AG04450 (cell line): Measurements from ENCODE around the gene C6orf52. TPM values are rescaled to one million over a fixed set of nuclear protein-coding genes. Genes with fewer than 3 reads are reported as not detected.

Experiments
- CTCF ChIA-PET: fragments of 300-600, 350-600 bp; formaldehyde crosslinking; extraction: SDS; loops from one replicate; lab custom pipeline; 2022; ENCODE audit warnings: antibody characterized with exemption, inconsistent platforms; lab: Charles Lee
- POLR2A ChIA-PET: fragments of 350-600 bp; formaldehyde crosslinking; extraction: SDS; loops from one replicate; lab custom pipeline; 2021; ENCODE audit warnings: antibody characterized with exemption, inconsistent platforms; lab: Yijun Ruan, JAX
- DNase-seq: peaks from one replicate; pipeline ENCODE4 v3.0.0-alpha.2; 2011; ENCODE audit warnings: low read depth, low spot score
- H3K27ac ChIP-seq: one replicate; pipeline ENCODE4 v1.5.1; 2012; ENCODE audit warnings: low read depth, low read length, control low read depth
- H3K27me3 ChIP-seq: one replicate; pipeline ENCODE4 v1.6.0; 2012; ENCODE audit warnings: low read length; ENCODE audit not compliant: control insufficient read depth, insufficient read depth
- H3K4me3 ChIP-seq: 2 replicates; pipeline ENCODE4 v1.5.1; 2011; ENCODE audit warnings: mild to moderate bottlenecking, low read depth, low read length, control low read depth
- H3K9me3 ChIP-seq: 2 replicates; pipeline ENCODE4 v1.5.1; 2012; ENCODE audit warnings: low read length; ENCODE audit not compliant: control insufficient read depth, insufficient read depth
- CTCF ChIP-seq: IDR thresholded peaks from 2 replicates; pipeline ENCODE4 v1.5.1; 2011; ENCODE audit warnings: low read depth, low read length, control low read depth, inconsistent platforms
- polyA plus RNA-seq: library from polyadenylated mRNA; depleted of rRNA; stranded (reverse); fragments of >200 nt; gene quantifications from 2 replicates; pipeline ENCODE4 v1.2.3, GENCODE V29; 2011

The C6orf52 gene
- polyA plus RNA-seq, 1 experiment, result 0.74 TPM

DNA sequence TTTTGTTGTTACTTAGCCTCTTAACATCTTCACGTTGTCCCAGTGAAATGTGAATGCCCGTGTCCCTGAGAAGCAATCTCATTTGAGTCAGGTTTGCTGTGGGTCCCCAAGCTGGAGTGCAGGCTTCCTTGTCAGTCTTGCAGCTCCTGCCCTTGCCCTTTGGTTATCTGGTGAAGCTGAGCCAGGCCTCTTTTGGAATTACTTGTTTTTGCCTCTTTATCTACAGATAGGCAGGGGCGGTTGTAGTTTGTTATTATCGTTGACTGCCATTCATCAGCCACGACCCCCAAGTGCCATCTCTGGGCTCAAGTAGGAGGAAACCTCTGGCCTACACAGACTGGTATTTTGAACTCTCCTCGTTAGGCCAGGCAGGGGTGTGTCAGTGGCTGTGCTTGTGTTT is 30.6 kb upstream of the C6orf52 start:
- Histone ChIP-seq H3K4me3 (no peak overlapping the region; the same call in 1 of the 2 replicates), H3K27ac (no peak overlapping the region), H3K9me3 (no peaks in the 10 kb centered on the region; the same call in 1 of the 2 replicates), H3K27me3 (no peaks in the 10 kb centered on the region)
- DNase-seq, result no peak
- TF ChIP-seq CTCF, result no peak
- POLR2A ChIA-PET, result interaction anchor here (1.3 to 1.4 kb wide), 3 partner anchors 8 to 31 kb away, joined by 3 to 6 read pairs (median 4); partner anchors contain the start of genes C6orf52 and PAK1IP1
- CTCF ChIA-PET, result interaction anchor here (0.9 to 1.8 kb wide), 2 partner anchors 35 to 246 kb away, joined by 3 to 9 read pairs; no protein-coding TSS in a partner anchor

DNA sequence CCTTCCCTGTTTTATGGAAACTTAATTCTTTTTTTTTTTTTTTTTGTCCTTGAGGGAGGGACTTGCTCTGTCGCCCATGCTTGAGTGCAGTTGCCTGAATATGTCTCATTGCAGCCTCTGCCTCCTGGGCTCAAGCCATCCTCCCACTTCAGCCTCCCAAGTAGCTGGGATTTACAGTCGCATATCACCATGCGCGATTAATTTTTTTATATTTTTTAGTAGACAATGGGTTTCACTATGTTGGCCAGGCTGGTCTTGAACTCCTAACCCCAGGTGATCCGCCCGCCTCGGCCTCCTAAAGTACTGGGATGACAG is 29.1 kb upstream of the C6orf52 start:
- H3K4me3 ChIP-seq, result peak overlapping the region; percentile 77
- DNase-seq, result no peak
- ChIA-PET CTCF (interaction anchor here (0.6 to 2.5 kb wide), 5 partner anchors 36 to 245 kb away, joined by 3 to 9 read pairs (median 4); no protein-coding TSS in a partner anchor), POLR2A (interaction anchor here (0.9 to 1.4 kb wide), 3 partner anchors 10 to 23 kb away, joined by 3 to 6 read pairs (median 4); no protein-coding TSS in a partner anchor)
- H3K27me3 ChIP-seq, result no peaks in the 10 kb centered on the region
- peak overlapping the region; percentile 77 for H3K27ac ChIP-seq
- H3K9me3 ChIP-seq, result peaks cover 3% of the 10 kb centered on the region
- no peak for TF ChIP-seq CTCF

- Histone ChIP-seq H3K4me3 (peak within 1 kb of the TSS; percentile 77), H3K9me3 (peaks cover 8% of the 10 kb centered on the region), H3K27ac (peak within 1 kb of the TSS; percentile 77), H3K27me3 (no peaks in the 10 kb centered on the region)
- peak; percentile 97 for DNase-seq
- ChIA-PET CTCF (interaction anchor here (0.7 to 2.5 kb wide), 3 partner anchors 71 to 244 kb away, joined by 4 to 9 read pairs (median 8); no protein-coding TSS in a partner anchor), POLR2A (interaction anchor here (0.5 to 1.2 kb wide), 9 partner anchors 15 to 167 kb away, joined by 3 to 40 read pairs (median 4); partner anchors contain the start of genes C6orf52, PAK1IP1 and TMEM14B)
- TF ChIP-seq CTCF, result no peak
Measured at GRCh38 chr6:10722820-10723566, 28.6 kb upstream of the C6orf52 start, which contains the start of gene TMEM14C. Gene TMEM14C, plus strand, starts transcription at chr6:10723070. Its CDS starts 1,544 bp downstream, at chr6:10724614.

DNA sequence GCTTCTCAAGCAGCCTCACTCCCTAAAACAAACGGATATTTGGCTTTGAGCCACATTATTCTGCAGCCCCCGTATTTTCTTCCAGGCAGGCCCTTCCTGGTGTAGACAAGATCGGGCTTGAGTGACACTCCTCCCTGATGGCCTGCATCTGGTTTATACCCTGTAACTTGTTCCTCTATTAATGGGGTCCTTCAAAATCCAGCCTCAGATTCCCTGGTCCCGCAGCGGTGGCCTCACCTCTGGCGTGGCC is 28.1 kb upstream of the C6orf52 start:
- Histone ChIP-seq H3K4me3 (peak overlapping the region; percentile 77), H3K27me3 (no peaks in the 10 kb centered on the region), H3K27ac (peak overlapping the region; percentile 57), H3K9me3 (peaks cover 10% of the 10 kb centered on the region)
- CTCF ChIA-PET, result interaction anchor here (2.5 kb wide), 1 partner anchor 212 kb away, joined by 8 read pairs; no protein-coding TSS in a partner anchor
- TF ChIP-seq CTCF, result no peak
- DNase-seq, result no peak
- POLR2A ChIA-PET, result interaction anchor here (0.5 to 1.2 kb wide), 8 partner anchors 15 to 167 kb away, joined by 3 to 40 read pairs (median 4); partner anchors contain the start of genes C6orf52, PAK1IP1 and TMEM14B
